PC-3 (cell line): ENCODE measurements around the gene HIBCH.

Source experiments
- EZH2phosphoT487 ChIP-seq: fragments of 300-600 bp; sonication (generic); IDR thresholded peaks from 2 replicates; pipeline ENCODE4 v1.6.1; 2018; ENCODE audit warnings: mild to moderate bottlenecking, antibody characterized with exemption, low read length, borderline replicate concordance
- TF ChIP-seq, protein P1 (sequence below): fragments of 300-600 bp; sonication (generic); conservative IDR thresholded peaks from 2 replicates; pipeline ENCODE4 v1.5.1; 2017; ENCODE audit warnings: antibody characterized with exemption, low read depth, mild to moderate bottlenecking, low read length

GRCh38 chr2:190335225-190335559 lies 15.6 kb upstream of the HIBCH start:
- TF ChIP-seq, protein P1, sequence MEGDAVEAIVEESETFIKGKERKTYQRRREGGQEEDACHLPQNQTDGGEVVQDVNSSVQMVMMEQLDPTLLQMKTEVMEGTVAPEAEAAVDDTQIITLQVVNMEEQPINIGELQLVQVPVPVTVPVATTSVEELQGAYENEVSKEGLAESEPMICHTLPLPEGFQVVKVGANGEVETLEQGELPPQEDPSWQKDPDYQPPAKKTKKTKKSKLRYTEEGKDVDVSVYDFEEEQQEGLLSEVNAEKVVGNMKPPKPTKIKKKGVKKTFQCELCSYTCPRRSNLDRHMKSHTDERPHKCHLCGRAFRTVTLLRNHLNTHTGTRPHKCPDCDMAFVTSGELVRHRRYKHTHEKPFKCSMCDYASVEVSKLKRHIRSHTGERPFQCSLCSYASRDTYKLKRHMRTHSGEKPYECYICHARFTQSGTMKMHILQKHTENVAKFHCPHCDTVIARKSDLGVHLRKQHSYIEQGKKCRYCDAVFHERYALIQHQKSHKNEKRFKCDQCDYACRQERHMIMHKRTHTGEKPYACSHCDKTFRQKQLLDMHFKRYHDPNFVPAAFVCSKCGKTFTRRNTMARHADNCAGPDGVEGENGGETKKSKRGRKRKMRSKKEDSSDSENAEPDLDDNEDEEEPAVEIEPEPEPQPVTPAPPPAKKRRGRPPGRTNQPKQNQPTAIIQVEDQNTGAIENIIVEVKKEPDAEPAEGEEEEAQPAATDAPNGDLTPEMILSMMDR: no peak
- no peak for TF ChIP-seq EZH2phosphoT487
